Measurements from ENCODE around the gene KIAA1217.

DNA sequence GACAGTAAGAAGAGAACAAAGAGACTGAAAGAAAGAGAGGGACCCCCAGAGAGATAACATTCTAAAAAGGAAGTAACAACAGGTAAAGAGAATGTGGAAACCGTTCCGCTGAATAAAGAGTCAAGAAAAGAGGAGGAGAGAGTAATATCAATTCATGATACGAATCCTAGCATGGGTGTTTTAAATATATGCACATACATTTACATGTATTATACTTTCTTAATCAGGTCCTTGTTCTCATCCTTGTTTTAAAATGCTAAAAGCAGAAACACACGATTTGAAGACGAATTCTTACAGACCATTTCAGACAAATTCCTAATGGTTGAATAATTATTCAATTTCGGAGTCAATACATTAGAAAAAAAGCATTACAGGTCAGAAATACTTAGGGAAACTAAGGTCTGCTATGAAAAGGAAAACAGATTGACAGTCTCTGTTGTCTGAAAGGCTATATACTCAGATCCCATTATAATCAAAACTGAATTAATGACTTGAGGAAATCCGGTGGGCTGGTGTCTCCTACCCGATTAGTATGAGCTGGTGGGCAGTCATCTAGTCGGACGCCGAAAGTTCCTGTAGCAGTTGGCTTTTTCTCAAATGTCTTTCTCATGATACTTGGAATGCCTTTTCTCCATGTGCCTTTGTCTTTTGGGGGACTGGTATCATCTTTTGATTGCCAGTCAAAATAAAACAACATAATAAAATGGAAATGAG, 387.4 kb downstream of the KIAA1217 start:
- TF ChIP-seq, protein P1, sequence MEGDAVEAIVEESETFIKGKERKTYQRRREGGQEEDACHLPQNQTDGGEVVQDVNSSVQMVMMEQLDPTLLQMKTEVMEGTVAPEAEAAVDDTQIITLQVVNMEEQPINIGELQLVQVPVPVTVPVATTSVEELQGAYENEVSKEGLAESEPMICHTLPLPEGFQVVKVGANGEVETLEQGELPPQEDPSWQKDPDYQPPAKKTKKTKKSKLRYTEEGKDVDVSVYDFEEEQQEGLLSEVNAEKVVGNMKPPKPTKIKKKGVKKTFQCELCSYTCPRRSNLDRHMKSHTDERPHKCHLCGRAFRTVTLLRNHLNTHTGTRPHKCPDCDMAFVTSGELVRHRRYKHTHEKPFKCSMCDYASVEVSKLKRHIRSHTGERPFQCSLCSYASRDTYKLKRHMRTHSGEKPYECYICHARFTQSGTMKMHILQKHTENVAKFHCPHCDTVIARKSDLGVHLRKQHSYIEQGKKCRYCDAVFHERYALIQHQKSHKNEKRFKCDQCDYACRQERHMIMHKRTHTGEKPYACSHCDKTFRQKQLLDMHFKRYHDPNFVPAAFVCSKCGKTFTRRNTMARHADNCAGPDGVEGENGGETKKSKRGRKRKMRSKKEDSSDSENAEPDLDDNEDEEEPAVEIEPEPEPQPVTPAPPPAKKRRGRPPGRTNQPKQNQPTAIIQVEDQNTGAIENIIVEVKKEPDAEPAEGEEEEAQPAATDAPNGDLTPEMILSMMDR (IDR thresholded peaks at IDR 0.05): no peak
- no peak for TF ChIP-seq POLR2A (IDR thresholded peaks at IDR 0.05)

All from prostate gland (tissue), 2 donors.